ENCODE measurements around the gene EYA2.

GRCh38 chr20:46995561-46996142, 101.0 kb downstream of the EYA2 start:
- TF ChIP-seq ARNTL (CRISPR knock-in tag; IDR thresholded peaks at IDR 0.05; ENCODE audit: borderline replicate concordance, low read depth) (no peak), OSR1 (CRISPR knock-in tag; IDR thresholded peaks at IDR 0.05) (no peak), ESRRG (CRISPR knock-in tag; IDR thresholded peaks at IDR 0.05) (no peak), TSHZ2 (CRISPR knock-in tag; IDR thresholded peaks at IDR 0.05) (no peak), GLIS3 (CRISPR knock-in tag; IDR thresholded peaks at IDR 0.05) (no peak), ZNF565 (CRISPR knock-in tag; conservative IDR thresholded peaks at IDR 0.05; ENCODE audit: low read depth) (no peak)

All from SK-N-SH treated with all-trans-retinoic acid at 6 μM for 48 hours (cell line).